CD4-positive, CD25-positive, alpha-beta regulatory T cell (primary cell): Measurements from ENCODE around the gene BCORL1. TPM values are rescaled to one million over a fixed set of nuclear protein-coding genes. Genes with fewer than 3 reads are reported as not detected.

Source experiments
- ATAC-seq, 2 donors: fragments of 150-1000 bp; cut with Tn5 transposase; one replicate each; pipeline ENCODE4 v1.10.0; 2021; ENCODE audit warnings: low read depth in 2 of 2, moderate number of reproducible peaks in 2 of 2, moderate library complexity in 1 of 2
- DNase-seq, 3 donors: peaks; one replicate each; pipeline versions ENCODE4 v3.0.0 to v3.0.0-alpha.2; 2012 to 2022; ENCODE audit warnings: mixed read lengths in 1 of 3
- H3K27ac ChIP-seq: one replicate; pipeline ENCODE4 v1.7.0; 2013; ENCODE audit warnings: mild to moderate bottlenecking, low read length; ENCODE audit not compliant: insufficient read depth, poor library complexity, severe bottlenecking
- H3K27me3 ChIP-seq: one replicate; pipeline ENCODE4 v1.7.0; 2013; ENCODE audit warnings: low read length; ENCODE audit not compliant: control insufficient read depth, insufficient read depth
- H3K36me3 ChIP-seq: one replicate; pipeline ENCODE4 v1.7.0; 2013; ENCODE audit warnings: mild to moderate bottlenecking, low read length, moderate library complexity; ENCODE audit not compliant: control insufficient read depth, insufficient read depth
- H3K4me1 ChIP-seq: 2 replicates; pipeline ENCODE4 v1.7.0; 2013; ENCODE audit warnings: mild to moderate bottlenecking, low read length; ENCODE audit not compliant: insufficient read depth, control insufficient read depth, poor library complexity, severe bottlenecking
- H3K4me3 ChIP-seq: one replicate; pipeline ENCODE4 v1.7.0; 2013; ENCODE audit warnings: low read depth, mild to moderate bottlenecking, low read length, moderate library complexity
- H3K9me3 ChIP-seq, 2 experiments: 1 replicate in 1 of 2; 2 replicates in 1 of 2; pipeline ENCODE4 v1.7.0; 2013; ENCODE audit warnings: low read length in 2 of 2, mild to moderate bottlenecking in 1 of 2, moderate library complexity in 1 of 2; ENCODE audit not compliant: control insufficient read depth in 2 of 2
- H3K27ac Mint-ChIP-seq, 3 donors: one replicate each; pipeline ENCODE4 v1.8.0; 2020 to 2022; ENCODE audit warnings: mild to moderate bottlenecking in 3 of 3, mixed read lengths in 3 of 3, moderate library complexity in 2 of 3
- H3K27me3 Mint-ChIP-seq: one replicate; pipeline ENCODE4 v1.8.0; 2022; ENCODE audit warnings: mild to moderate bottlenecking, mixed read lengths
- H3K36me3 Mint-ChIP-seq: one replicate; pipeline ENCODE4 v1.8.0; 2020; ENCODE audit warnings: mixed read lengths
- H3K4me1 Mint-ChIP-seq, 4 donors: one replicate each; pipeline ENCODE4 v1.8.0; 2020 to 2022; ENCODE audit warnings: mixed read lengths in 4 of 4, mild to moderate bottlenecking in 1 of 4
- H3K4me3 Mint-ChIP-seq, 4 donors: one replicate each; pipeline ENCODE4 v1.8.0; 2020 to 2022; ENCODE audit warnings: mild to moderate bottlenecking in 4 of 4, mixed read lengths in 4 of 4, moderate library complexity in 3 of 4
- H3K9me3 Mint-ChIP-seq, 7 donors: one replicate each; pipeline ENCODE4 v1.8.0; 2020 to 2022; ENCODE audit warnings: mixed read lengths in 7 of 7, mild to moderate bottlenecking in 3 of 7, moderate library complexity in 2 of 7
- polyA plus RNA-seq, 4 donors: library from polyadenylated mRNA; unstranded; fragments of 300-500 nt; fragmentation: Illumina TruSeq; gene quantifications; one replicate each; pipeline ENCODE4 v1.2.3, GENCODE V29; 2021
- total RNA-seq: library from RNA; stranded (reverse); gene quantifications from one replicate; pipeline ENCODE4 v1.2.3, GENCODE V29; 2022

The BCORL1 gene
- total and polyA plus RNA-seq, 5 donors from 2014 or later: 0.13 to 5.5 (median 1.6) TPM

DNA sequence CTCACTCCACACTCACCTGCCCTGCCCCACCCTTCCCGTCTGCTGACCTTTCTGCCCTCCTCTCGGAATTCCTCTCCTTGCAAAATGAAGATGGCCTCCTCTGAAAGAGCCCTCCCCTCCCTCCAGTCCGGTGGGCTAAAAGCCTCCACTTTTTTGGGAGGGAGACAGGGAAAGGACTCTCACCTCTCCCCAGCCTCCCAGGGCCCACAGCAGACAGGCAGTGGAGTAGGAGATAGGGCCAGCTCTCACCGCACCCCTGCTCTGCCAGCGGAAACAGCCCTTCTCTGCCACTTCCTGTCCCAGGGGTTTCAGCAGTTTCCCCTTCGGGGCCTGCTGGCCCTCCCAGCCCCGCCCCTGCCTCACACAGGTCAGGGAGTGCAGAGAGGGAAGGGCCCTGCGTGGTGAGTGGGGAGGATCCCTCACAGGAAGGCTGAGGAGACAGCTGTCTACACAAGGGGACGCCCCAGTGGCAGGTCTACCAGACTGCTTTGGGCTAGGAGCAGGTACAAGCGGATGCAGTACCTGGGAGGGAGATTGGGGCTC, 109.6 kb downstream of the BCORL1 start:
- H3K27me3 Mint-ChIP-seq: no peaks in the 10 kb centered on the region

DNA sequence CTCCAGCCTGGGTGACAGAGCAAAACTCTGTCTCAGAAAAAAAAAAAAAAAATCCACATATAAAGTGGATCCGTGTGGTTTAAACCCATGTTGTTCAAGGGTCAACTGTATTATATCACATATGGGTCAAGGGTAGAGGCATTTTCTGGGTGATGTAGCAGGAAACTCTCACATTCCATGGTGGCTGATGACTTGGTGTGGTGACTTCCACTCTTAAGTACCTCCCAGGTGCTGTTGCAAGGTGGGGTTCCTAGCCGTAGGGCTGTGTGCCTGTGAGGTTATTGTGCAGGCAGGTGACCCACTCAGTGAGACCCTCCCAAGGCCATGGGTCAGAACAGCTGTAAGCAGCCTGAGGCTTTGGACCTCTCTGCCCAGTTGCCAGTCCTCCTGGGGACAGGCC, 110.8 kb downstream of the BCORL1 start:
- H3K4me1 Mint-ChIP-seq: peaks cover 4 to 84% (median 34%) of the 10 kb centered on the region in 4 donors

More for the DNA sequence above, 109.6 kb downstream of the BCORL1 start:
- no peaks in the 10 kb centered on the region for H3K9me3 ChIP-seq
- peak overlapping the region; percentile 68 for H3K4me3 ChIP-seq
- ATAC-seq (peak; percentile 97 to 98), DNase-seq (peak; percentile 74 to 96 (median 87))
- peaks cover 4 to 85% (median 34%) of the 10 kb centered on the region in 4 donors for H3K4me1 Mint-ChIP-seq
- H3K4me1 ChIP-seq: peaks cover 76% of the 10 kb centered on the region
- no peaks in the 10 kb centered on the region for H3K27me3 ChIP-seq
- peak overlapping the region; percentile 78 for H3K27ac ChIP-seq
- H3K36me3 ChIP-seq: no peaks in the 10 kb centered on the region
- peak overlapping the region; percentile 80 to 91 (median 88) for H3K4me3 Mint-ChIP-seq
- no peaks in the 10 kb centered on the region for H3K9me3 Mint-ChIP-seq
- H3K27ac Mint-ChIP-seq: peak overlapping the region; percentile 89 to 98 (median 91)
- peaks cover 3% of the 10 kb centered on the region for H3K36me3 Mint-ChIP-seq

GRCh38 chrX:130094696-130095095, 112.3 kb downstream of the BCORL1 start:
- Mint-ChIP-seq H3K4me3 (peak overlapping the region in 3 of 4 donors; percentile 12 to 50 (median 28)), H3K4me1 (peaks cover 4 to 85% (median 34%) of the 10 kb centered on the region in 4 donors)

More for the DNA sequence above, 110.8 kb downstream of the BCORL1 start:
- H3K4me1 ChIP-seq: peaks cover 76% of the 10 kb centered on the region
- Mint-ChIP-seq H3K27ac (peak overlapping the region in 2 of 3 donors; percentile 80 to 89), H3K36me3 (peaks cover 3% of the 10 kb centered on the region), H3K27me3 (no peaks in the 10 kb centered on the region), H3K9me3 (no peaks in the 10 kb centered on the region), H3K4me3 (peak overlapping the region in 2 of 4 donors; percentile 17 to 57)
- H3K4me3 ChIP-seq: no peak overlapping the region
- no peaks in the 10 kb centered on the region for H3K9me3 ChIP-seq
- no peaks in the 10 kb centered on the region for H3K36me3 ChIP-seq
- ATAC-seq (no peak), DNase-seq (no peak)
- no peaks in the 10 kb centered on the region for H3K27me3 ChIP-seq
- peak overlapping the region; percentile 57 for H3K27ac ChIP-seq

GRCh38 chrX:130095249-130096030, 113.0 kb downstream of the BCORL1 start:
- ATAC-seq (no peak), DNase-seq (no peak)
- Histone ChIP-seq H3K27ac (peak overlapping the region; percentile 51), H3K4me3 (no peak overlapping the region), H3K27me3 (no peaks in the 10 kb centered on the region), H3K36me3 (no peaks in the 10 kb centered on the region), H3K9me3 (no peaks in the 10 kb centered on the region), H3K4me1 (peaks cover 86% of the 10 kb centered on the region)
- Mint-ChIP-seq H3K9me3 (no peaks in the 10 kb centered on the region), H3K27ac (peak overlapping the region; percentile 71 to 78 (median 75)), H3K36me3 (peaks cover 1% of the 10 kb centered on the region), H3K4me3 (peak overlapping the region; percentile 12 to 85 (median 39)), H3K27me3 (no peaks in the 10 kb centered on the region), H3K4me1 (peaks cover 4 to 86% (median 35%) of the 10 kb centered on the region in 4 donors)

More at GRCh38 chrX:130094696-130095095, 112.3 kb downstream of the BCORL1 start:
- H3K9me3 Mint-ChIP-seq: no peaks in the 10 kb centered on the region
- H3K27ac Mint-ChIP-seq: peak overlapping the region in 2 of 3 donors; percentile 75 to 78
- Histone ChIP-seq H3K27me3 (no peaks in the 10 kb centered on the region), H3K27ac (peak overlapping the region; percentile 51), H3K9me3 (no peaks in the 10 kb centered on the region), H3K36me3 (no peaks in the 10 kb centered on the region), H3K4me3 (no peak overlapping the region), H3K4me1 (peaks cover 82% of the 10 kb centered on the region)
- H3K36me3 Mint-ChIP-seq: peaks cover 3% of the 10 kb centered on the region
- DNase-seq: no peak
- ATAC-seq: no peak
- no peaks in the 10 kb centered on the region for H3K27me3 Mint-ChIP-seq

- peaks cover 74% of the 10 kb centered on the region for H3K4me1 ChIP-seq
- peak overlapping the region; percentile 41 for H3K4me3 ChIP-seq
- Mint-ChIP-seq H3K9me3 (no peaks in the 10 kb centered on the region), H3K27me3 (no peaks in the 10 kb centered on the region), H3K4me3 (peak overlapping the region; percentile 50 to 77 (median 64)), H3K27ac (peak overlapping the region; percentile 86 to 98 (median 90)), H3K4me1 (peaks cover 11 to 86% (median 36%) of the 10 kb centered on the region in 4 donors), H3K36me3 (no peaks in the 10 kb centered on the region)
- no peaks in the 10 kb centered on the region for H3K36me3 ChIP-seq
- no peaks in the 10 kb centered on the region for H3K9me3 ChIP-seq
- DNase-seq: peak; percentile 42 to 71 (median 44)
- peak; percentile 74 to 81 for ATAC-seq
- peak overlapping the region; percentile 73 for H3K27ac ChIP-seq
- H3K27me3 ChIP-seq: no peaks in the 10 kb centered on the region
Measured at GRCh38 chrX:130097507-130098209, 115.2 kb downstream of the BCORL1 start.

DNA sequence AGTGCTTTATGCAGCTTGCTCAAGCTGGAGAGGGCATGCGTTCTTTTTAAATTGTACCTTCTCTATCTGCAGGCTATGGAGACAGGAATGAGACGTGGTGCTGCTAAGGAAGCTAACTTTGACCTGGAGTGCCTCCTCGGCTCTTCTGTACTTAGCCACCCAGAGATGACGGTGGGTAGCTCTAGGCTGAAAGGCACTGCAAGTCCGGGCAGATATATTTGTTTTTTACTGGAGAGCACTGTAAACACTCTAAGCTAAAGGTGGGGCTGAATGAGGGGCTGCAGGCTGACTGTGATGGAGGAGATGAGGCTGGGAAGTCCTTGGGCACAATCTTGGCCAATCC, 115.7 kb downstream of the BCORL1 start:
- no peaks in the 10 kb centered on the region for H3K27me3 ChIP-seq
- H3K27ac Mint-ChIP-seq: peak overlapping the region; percentile 86 to 98 (median 90)
- ATAC-seq (no peak), DNase-seq (no peak)
- peak overlapping the region; percentile 73 for H3K27ac ChIP-seq
- no peaks in the 10 kb centered on the region for H3K27me3 Mint-ChIP-seq
- H3K9me3 Mint-ChIP-seq: no peaks in the 10 kb centered on the region
- no peaks in the 10 kb centered on the region for H3K9me3 ChIP-seq
- H3K4me3 Mint-ChIP-seq: peak overlapping the region; percentile 50 to 77 (median 64)
- H3K36me3 Mint-ChIP-seq: no peaks in the 10 kb centered on the region
- no peaks in the 10 kb centered on the region for H3K36me3 ChIP-seq
- peaks cover 11 to 86% (median 39%) of the 10 kb centered on the region in 4 donors for H3K4me1 Mint-ChIP-seq
- H3K4me3 ChIP-seq: peak overlapping the region; percentile 41
- H3K4me1 ChIP-seq: peaks cover 69% of the 10 kb centered on the region

- H3K4me1 Mint-ChIP-seq: peaks cover 17 to 86% (median 42%) of the 10 kb centered on the region in 4 donors
- H3K27ac ChIP-seq: peak overlapping the region; percentile 51
- peaks cover 5% of the 10 kb centered on the region for H3K36me3 Mint-ChIP-seq
- H3K27ac Mint-ChIP-seq: peak overlapping the region; percentile 20 to 90 (median 79)
- no peaks in the 10 kb centered on the region for H3K36me3 ChIP-seq
- H3K4me1 ChIP-seq: peaks cover 60% of the 10 kb centered on the region
- H3K27me3 ChIP-seq: no peaks in the 10 kb centered on the region
- H3K4me3 Mint-ChIP-seq: peak overlapping the region in 2 of 4 donors; percentile 52 to 72
- ATAC-seq (no peak), DNase-seq (no peak)
- no peaks in the 10 kb centered on the region for H3K27me3 Mint-ChIP-seq
- peaks cover 0 to 2% (median 0%) of the 10 kb centered on the region in 7 donors for H3K9me3 Mint-ChIP-seq
- no peaks in the 10 kb centered on the region for H3K9me3 ChIP-seq
- peak overlapping the region; percentile 26 for H3K4me3 ChIP-seq
Measured at GRCh38 chrX:130100180-130100579, 117.7 kb downstream of the BCORL1 start.
